Stimulated activated naive CD4-positive, alpha-beta T cell (primary cell): ENCODE measurements around the gene ZNF536.

Experiments used
- DNase-seq, 6 experiments: peaks; one replicate each; lab custom pipeline; 2025; lab: John Stamatoyannopoulos, UW

The ZNF536 gene

GRCh38 chr19:30529876-30530275, 157.7 kb downstream of the ZNF536 start:
- DNase-seq = no peak

GRCh38 chr19:30530751-30531150, 158.6 kb downstream of the ZNF536 start:
- no peak for DNase-seq

DNA sequence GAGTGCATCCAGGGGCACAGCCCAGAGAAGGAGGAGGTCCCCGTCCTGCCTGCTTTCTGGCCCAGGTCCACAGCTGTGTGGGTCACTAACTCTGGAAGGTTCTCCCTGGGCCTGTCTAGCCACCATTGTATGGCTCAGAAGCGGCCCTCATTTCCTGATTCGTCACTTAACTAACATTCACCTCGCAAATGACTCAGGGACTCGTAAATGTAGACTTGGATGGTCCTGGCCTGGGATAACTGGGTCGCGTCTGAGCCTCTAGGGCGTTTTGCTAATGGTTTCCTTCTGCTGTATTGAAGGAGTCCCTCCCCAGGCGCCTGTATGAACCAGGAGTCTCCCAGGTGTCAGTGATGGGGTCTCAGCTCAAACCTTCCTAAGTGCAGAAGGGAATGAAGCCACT, 162.8 kb downstream of the ZNF536 start:
- no peak for DNase-seq

DNA sequence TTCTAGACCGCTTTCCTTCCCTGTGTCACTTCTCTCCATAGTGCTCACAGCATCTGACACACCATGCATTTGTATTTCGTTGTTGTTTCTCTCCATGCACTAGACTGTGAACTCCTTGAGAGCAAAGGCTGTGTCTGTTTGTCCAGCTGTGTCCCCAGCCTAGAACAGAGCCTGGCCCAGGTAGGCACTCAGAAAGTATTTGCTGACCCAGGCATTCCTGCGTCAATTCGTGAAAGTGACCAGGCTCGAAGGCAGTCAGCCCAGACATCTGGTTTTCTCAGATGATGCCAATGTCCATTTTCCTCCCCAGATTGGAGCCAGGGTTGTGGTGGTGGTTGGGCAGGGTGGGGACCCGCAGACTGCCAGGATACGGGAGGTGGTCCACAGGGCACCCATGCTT, 164.8 kb downstream of the ZNF536 start:
- DNase-seq = no peak

GRCh38 chr19:30539315-30539714, 167.1 kb downstream of the ZNF536 start:
- DNase-seq = no peak

DNA sequence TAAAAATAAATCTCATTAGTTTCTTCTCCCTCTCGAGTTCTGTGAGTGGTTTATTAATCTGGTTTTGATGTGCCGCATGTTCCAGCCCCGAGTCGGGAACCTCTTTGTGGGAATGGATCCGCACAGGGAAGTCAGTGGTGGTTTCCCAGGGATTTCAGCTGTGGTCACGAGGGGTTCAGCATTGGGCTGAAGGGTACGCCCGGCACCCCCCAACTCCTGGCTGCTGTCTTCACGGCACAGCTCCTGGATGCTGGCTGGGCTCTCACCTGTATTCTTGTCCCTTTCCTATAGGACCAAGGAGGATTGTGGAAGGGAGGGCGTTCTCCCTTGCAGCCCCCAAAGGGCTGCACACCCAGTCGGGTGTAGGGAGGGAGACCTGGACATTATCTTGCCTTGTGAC, 167.8 kb downstream of the ZNF536 start:
- DNase-seq = no peak

DNA sequence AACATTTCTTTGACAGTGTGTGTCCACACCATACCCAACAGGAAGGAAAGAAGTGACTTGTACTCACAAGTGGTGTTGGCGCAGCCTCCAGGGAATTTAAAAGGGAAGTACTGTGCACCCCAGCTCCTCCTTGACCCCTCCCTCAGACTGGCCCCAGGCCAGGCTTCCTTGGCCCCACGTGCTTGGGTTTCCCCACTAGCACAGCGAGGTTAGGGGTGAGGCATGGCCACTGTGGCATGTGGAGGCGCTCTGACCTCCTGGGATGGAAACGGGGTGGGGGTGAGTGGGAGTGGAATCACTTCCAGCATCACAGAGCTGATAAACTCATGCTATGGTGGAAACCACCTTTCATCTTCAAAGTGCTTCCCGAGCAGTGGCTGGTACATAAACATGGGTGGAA, 168.6 kb downstream of the ZNF536 start:
- DNase-seq = no peak

GRCh38 chr19:30541575-30541974, 169.4 kb downstream of the ZNF536 start:
- DNase-seq = no peak

DNA sequence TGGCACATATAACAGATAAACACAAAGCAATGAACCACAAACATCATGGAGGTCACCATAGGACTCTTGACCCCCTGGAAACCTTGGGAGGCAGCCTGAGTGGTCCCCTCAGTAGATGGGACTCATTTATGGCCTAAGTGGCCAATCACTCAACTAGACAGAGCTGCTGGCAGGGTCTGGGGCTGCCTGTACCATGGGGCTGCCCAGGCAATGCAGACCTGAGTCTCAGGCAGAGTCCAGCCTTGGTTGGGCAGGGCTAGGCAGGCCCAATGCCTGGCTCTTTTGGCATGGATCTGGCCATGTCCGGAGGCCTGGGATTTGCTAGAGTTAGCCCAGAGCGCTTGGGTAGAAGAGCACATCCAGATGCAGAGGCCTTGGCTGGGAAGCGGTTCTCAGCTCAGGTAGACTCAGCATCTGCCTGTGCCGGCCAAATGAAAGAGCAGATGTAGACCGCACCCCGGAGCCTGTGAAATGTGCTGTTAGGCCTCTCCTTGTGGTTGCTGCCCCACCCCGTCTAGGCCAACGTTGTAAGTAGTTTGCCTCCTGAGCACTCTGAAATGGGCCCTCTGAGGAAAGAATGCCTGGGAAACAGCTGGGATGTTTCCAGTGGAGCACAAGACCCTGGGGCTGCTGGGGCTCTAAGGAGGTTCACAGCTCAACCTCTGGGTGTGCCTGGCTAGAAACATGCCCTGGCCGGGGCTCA, 171.2 kb downstream of the ZNF536 start:
- no peak for DNase-seq

GRCh38 chr19:30545752-30546151, 173.6 kb downstream of the ZNF536 start:
- no peak for DNase-seq

- DNase-seq = no peak
These were observed 174.1 kb downstream of the ZNF536 start for GRCh38 chr19:30546332-30546731.

DNA sequence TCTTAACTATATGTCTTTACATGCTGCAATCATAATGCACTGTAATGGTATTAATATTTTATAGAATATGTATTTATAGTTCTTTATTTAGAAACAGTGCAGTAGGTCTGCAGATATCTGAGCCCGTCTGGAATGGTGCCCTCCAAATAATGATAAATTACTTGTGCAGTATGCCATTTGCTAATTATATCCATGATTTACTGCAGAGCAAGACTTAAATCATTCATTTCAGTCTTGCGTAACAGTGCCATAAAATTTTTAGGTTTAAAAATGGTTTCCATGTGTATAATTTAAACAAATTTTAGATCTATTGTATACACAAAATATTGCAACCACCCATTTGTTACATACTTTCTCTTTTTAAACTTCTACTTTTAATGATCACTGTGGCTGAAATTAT, 175.1 kb downstream of the ZNF536 start:
- no peak for DNase-seq

DNA sequence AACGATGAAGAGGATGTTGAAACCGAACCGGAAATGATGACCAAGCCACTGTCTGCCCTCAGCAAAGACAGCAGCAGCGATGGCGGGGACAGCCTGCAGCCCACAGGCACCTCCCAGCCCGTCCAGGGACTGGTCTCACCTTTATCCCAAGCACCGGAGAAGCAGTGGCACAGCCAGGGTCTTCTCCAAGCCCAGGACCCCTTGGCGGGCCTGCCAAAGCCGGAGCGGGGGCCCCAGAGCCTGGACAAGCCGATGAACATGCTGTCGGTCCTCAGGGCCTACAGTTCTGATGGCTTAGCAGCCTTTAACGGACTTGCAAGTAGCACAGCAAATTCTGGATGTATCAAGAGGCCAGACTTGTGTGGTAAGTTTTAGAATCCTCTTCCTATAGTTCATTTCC, 177.0 kb downstream of the ZNF536 start:
- no peak for DNase-seq

- DNase-seq = no peak
These were observed 179.1 kb downstream of the ZNF536 start for GRCh38 chr19:30551271-30551670.

DNA sequence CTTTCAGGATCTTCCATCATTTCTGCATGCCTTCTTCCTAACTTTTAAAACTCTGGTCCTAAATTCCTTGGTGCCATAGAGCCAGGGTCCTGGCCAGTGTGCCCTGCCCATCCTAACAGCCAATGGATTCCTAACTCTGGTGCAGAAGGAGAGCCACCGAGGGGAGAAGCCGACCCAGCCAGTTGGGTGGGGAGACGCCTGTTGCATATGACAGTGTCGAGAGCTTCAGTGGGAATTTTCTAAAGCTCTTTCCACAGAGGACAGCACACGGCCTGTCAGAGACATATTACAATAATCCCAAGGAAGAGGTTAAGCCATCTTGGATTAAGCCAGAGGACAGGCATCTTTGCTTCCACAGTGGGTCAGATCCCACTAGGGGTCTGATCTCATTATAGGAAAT, 180.4 kb downstream of the ZNF536 start:
- no peak for DNase-seq

DNA sequence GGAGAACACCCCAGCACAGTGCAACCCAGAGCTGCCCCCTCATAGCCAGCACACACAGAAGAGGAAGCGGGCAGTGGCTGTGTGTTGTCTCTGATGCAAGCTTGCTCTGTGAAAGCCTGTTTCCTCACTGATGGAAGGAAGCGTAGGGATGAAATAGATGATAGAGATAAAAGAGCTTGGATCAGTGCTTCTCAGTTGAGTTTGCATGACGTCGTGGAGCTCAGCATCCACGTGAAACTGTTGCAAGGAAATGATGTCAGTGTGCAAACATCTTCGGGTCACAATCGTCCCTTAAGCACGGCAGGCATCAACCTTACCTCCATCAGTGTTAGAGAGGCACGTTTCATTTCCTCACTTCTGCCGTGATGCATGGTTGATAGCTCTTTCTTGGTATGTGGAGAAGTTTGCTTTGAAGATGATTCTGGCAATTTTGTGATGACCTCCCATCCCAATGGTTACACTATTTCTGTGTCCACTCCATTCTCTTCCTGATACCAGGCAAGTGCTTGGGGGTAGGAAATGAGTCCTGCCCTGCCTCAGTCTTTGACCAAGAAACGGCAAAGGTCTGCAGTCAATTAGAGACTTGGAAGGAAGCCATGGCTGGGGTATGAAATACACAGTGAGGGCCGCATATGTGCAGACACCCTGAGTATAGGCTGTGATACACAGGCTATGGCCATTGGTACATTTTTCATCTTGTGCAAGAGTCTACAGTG, 183.0 kb downstream of the ZNF536 start:
- no peak for DNase-seq

DNA sequence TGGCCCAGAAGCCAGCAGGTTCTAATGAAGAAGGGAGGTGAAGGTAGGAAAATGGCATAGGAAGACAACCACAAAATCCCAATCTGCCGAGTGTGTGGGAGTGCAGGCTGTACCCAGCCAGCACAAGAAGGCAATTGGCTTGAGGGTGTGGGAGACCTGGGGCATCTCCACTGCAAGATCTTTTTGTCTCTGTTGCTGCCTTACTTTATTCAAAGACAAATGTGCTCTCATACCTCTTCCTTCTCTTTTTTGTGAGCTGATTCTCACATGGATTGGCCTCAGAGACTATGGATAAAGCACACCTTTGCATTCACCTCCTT, 183.6 kb downstream of the ZNF536 start:
- no peak for DNase-seq

DNA sequence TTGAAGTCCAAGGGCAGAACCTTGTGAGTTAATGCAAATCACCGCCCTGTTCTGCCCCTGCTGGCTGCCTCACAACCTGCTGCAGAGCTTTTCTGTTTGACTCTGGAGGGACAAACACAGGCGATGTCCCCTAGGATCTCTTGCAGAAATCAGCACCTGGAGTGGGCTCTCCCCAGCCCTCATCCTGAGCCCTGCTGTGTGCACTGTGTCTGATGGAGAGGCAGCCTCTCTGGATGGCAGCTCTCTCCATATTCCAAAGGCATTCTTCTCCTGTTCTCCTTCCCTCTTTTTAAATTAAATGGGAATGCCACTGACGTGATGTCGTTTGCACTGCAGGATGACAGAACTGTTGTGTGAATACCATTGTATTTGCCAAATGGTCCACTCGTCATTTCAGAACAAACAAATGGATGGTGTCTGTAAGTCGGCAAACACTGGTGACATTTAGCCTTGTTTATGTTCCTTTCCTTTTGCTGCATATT, 184.1 kb downstream of the ZNF536 start:
- DNase-seq = no peak

GRCh38 chr19:30557212-30557611, 185.0 kb downstream of the ZNF536 start:
- no peak for DNase-seq

DNA sequence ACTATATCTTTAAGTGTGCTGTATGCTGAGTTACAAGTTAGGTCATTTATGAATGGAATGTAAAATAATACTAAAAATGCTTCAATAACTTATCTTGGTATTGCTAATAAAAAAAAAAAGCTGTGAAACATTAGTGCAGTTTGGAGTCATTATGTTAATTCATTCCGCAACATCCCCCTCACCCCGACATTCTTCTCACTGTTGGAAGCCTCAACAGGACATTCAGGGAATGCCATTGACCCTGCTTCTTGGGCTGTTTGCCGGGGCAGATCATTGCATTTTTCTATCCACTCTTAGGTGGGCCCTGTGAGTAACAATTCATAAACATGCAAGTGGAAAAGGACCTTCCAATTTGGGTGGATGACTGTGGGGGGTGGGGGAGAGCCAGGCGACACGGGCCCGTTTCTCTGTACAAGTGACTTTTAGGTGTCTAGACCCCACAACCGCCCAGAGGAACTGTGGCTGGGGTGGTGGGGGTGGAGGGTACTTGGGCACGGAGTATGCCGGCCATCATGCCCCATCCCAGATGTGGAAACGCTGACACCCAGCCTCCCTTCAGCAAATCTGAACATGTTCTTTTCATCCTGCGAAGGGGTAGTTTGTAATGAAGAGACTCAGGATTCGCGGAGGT, 185.9 kb downstream of the ZNF536 start:
- no peak for DNase-seq

DNA sequence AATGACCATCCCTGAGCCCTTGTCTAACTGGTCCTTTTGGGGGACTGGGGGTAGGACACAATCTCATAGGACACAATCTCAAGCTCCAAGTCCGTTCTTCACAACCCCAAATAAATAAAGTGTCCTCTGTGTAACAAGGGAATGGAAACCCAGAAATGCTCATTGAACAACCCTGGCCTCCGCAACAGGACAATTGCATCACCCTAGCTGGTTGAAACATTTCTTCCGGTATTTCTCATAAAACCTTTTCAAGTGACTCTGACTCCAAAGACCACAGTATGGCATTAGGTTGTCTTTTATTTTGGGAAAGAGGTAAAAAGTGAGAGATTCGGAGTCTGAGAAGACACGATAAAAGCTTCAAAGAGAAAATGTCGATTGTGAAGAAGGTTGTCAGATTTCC, 186.6 kb downstream of the ZNF536 start:
- DNase-seq = no peak

DNA sequence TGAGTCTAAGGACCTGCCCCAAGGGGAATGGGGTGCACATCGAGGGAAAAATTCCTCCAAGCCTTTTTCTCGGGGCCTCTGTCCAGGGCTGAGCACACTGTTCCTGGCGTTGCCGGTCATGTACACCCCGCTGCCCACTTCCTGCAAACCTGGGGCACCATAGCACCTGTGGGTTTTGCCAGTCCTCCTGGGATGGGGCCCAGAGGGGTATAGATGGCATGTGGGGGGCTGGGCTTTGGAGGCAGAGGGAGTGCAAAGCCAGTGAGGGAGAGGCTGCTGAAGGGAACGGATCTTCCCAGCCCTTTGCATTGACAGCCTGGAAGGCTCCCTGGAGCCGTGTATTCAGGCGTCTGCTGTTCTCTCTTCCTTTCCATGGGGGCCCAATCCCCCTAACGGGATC, 187.3 kb downstream of the ZNF536 start:
- DNase-seq = no peak

- DNase-seq = no peak
These were observed 190.8 kb downstream of the ZNF536 start for GRCh38 chr19:30562981-30563380.
